ENCODE results near the gene GBGT1.

The GBGT1 gene

DNA sequence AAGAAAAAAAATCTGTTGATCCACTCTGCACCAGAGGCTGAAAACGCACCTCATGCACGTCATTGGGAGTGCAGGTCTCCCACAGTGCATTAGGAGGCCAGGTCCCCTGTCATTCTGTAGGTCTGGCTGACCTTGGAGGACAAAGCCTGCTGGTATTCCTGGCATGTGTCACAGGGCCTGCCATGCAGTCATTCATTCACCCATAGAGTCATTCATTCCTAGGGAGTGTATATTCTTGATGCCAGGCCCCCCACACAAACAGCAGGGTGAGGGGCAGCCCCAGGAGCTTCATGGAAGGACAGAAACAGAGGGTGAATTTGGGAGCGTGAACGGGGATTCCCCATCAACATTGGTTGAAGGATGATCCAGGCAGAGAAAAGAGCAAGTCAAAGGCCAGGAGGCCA lies 2.2 kb downstream of the GBGT1 start:
- no peak for DNase-seq

GRCh38 chr9:133160742-133161546 lies 2.8 kb downstream of the GBGT1 start:
- DNase-seq: peak; percentile 20

GRCh38 chr9:133158695-133159094 lies 5.0 kb downstream of the GBGT1 start:
- DNase-seq: no peak

DNA sequence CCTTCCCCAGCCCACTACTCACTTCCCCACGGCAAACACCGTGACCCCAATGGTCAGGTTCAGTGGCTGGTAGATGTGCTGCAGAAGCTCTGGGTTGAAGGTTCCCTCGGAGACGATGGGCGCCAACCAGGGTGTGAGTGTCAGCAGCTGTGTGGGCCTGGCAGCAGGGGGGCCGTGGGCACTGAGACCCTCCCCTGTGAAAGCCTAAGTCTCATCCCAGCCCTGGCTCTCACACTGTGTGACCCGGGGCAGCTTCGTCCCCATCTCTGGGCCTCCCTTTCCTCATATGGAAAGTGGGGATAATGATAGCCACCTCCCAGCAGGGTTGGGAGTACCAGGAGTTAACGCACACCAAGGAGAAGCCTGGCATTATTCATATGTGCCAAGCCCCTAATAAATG lies 8.6 kb downstream of the GBGT1 start:
- no peak for DNase-seq

DNA sequence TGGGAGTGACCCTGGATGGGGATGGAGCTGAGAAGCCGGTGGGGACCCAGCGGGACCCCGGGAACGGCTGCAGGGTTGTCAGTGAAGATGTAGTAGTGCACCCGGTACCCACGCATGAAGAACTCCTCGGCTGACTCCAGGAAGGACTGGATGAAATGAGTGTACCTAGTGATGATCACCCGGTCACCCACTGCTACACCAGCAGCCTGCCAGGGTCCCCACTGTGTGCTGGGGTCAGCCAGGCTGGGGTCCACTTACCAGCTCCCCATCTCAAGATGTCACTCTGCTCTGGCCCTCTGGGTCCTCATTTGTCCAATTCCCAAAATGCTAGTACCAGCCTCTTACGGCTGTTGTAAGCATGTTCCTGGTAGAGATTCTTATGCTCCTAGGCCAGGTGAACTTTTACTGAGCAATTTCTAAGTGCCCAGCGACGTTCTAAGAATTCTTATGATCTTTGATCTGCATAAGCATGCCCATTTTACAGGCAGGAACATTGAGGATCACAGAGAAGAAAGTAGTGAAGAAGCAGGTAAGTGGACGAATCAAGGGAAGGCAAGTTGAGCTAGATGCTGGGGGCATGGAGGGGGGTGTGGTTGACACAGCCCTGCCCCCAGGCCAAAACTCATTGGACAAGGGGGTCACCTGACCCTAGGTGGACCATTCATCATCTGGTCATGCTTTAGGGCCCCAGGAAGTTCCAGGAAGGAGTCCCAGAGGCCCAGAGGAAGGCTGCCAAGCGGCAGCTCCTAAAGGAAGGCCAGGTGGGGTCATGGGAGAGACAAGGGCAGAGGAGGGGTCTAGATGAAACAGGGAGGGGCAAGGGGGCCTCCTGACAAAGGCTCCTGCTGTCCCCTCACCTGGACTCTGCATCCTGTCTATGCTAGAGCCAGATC lies 9.4 kb downstream of the GBGT1 start:
- no peak for DNase-seq

DNA sequence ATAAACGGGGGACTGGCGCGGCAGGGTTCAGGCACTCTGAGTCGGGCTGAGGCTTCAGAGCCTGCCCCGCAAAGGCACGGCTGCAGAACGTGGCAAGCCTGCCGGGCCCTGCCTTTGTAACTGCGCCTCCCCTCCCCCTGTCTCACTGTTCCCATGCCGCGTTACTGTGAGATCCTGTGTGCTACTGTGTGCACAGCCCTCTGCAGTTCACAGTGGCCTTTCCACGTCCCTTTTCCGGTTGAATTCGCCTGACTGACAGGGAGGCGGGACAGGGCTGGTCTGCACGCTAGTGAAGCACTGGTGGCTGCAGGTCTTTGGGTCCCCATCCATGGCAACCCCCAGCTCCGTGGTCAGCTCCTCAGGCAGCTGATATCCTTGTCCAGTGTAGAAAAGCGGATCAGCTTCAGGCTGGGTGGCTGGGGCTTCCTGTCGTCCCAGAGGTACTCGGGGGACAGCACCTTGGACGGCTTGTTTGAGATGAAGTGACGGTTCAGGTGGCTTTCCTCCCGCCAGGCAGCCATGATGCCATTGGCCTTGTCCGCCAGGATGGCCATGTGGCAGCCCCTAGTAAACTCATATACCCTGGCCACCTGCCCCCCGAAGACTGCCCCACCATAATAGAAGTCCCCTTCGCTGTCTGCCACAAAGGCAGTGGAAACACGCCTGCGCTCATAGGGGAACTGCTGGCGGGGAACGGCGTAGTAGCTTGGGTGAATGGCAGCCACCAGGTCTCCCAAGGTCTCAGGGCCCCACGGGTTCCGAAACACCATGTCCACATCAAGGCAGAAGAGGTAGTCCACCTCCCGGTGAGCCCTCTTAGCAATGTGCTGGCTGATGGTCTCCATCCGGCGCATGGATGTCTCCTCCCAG lies 10.3 kb downstream of the GBGT1 start:
- DNase-seq: no peak

DNA sequence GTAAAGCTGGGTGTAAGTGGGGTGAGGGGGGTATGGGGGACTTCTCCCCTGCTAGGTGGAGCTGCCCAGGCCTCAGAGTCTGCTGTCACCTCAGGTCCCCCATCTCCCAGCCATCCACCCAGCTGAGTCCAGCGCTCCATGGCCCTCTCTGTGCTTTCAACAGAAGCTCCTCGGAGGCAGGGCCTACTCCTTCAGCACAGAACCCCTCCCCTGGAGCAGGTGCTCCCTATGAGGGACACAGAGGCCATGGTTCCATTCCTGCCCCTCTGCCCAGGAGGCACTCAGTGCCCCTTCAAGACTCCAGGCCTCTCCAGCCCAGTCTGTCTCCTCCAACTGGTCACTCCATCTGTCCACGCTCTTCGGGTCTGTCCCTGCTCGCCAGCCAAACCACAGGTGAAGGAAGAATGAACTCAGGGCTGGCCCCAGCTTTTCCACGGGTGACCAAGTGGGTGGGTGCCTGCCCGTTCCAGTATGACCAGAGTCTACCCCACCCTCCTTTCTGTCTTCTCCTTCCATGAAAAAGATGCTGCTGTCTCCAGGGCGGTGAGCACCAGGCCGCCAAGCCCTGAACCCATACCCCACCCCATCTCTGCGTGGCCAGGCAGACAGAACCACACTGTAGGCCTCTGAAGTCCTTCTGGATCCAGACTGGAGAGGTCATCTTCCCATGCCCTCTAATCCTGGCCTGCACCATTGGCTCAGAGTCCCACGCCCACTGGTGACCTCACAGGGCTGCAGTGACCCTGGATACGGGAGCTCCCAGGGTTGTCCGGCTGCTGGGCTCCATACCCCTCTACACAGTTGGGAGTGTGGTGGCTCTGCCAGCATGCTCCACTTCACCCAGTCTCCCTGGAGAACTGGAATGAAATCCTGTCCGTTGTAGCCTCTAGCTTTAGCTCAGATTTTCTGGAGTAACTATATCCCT lies 11.9 kb downstream of the GBGT1 start:
- DNase-seq: no peak

- no peak for DNase-seq
These were observed 12.7 kb downstream of the GBGT1 start for GRCh38 chr9:133151041-133151440.

DNA sequence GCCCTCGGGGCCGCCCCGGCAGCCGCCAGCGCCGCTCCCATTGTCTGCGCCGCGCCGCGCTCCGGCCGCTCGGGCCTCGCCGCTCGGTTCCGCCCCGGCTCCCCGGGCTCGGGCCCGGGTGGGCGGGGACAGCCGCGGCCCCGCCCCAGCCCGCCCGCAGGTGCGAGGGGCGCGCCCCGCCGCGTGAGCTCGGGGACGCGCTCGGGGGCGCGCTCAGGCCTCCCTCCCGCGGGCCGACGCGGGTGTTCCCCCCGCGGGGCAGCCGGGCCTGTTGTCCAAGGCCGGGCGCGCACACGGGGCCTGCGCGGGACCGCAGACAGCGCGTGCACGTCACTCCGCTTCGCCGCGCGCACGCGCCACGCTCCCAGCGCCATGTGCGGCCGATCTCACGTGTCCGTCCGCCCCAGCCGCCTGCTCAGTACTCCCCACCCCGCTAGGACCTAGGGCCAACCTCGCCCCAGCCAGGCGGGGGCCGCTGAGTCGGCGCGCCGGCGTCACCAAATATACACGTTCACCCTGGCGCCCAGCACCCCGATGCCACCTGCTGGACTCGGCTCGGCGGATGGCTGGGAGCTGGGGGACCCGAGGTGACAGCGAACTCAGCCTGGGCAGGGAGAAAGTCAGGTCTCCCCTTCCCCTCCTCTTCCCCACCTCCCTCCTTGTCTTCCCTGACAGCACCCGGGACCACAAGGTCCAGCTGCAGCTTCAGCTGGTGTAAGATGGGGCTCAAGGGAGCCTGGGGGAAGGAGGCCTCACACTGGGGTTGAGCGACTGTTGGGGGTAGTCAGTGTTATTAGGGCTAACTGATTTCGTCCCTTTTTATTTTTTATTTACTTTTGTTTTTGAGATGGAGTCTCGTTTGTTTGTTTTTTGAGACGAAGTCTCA lies 14.3 kb downstream of the GBGT1 start:
- DNase-seq: peak; percentile 83

DNA sequence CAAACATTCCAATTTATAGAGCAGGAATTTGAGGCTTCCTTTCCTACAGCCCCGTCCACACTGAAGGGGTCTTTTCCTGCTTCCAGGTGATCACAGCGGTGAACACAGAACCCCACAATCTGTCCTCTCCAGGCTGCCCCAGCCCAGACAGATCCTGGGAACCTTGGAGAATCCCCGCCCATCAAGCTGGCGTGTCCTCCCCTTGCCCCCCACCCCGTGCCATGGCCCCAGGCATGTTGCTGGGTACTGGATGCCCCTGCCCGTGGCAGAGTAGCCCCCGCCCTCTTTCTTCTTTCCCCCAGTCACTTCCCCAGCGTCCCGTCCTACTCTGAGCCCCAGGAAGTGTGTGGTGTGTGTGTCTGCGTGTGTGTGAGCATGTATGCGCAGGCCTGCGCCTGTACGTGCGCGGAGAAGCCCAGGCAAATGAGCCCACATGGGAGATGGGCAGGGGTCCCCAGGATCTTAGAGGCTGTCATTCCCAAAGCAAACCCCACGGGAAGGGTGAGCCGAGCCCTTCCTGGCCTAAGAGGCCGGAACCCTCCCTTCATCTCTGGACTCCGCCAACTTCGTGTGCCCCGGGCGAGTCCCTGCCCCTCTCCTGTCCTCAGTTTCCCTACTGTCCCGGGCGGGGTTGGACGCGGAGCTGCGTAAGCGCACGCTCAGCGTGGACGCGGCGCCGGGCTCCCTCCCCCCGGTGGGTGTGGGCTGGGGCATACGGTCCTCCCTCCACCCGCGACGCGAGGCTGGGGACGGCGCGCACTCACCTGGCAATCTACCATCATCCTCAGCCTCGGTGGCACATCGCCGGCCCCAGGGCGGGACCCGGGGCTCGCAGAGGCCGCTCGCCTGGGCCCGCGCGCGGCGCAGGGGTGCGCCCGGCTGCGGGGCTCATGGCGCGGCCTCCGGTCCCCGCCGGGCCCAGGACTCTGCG lies 15.2 kb downstream of the GBGT1 start:
- DNase-seq: peak; percentile 10

GRCh38 chr9:133147412-133148198 lies 16.1 kb downstream of the GBGT1 start:
- peak; percentile 61 for DNase-seq

- DNase-seq: no peak
These were observed 16.8 kb downstream of the GBGT1 start for GRCh38 chr9:133146746-133147411.

DNA sequence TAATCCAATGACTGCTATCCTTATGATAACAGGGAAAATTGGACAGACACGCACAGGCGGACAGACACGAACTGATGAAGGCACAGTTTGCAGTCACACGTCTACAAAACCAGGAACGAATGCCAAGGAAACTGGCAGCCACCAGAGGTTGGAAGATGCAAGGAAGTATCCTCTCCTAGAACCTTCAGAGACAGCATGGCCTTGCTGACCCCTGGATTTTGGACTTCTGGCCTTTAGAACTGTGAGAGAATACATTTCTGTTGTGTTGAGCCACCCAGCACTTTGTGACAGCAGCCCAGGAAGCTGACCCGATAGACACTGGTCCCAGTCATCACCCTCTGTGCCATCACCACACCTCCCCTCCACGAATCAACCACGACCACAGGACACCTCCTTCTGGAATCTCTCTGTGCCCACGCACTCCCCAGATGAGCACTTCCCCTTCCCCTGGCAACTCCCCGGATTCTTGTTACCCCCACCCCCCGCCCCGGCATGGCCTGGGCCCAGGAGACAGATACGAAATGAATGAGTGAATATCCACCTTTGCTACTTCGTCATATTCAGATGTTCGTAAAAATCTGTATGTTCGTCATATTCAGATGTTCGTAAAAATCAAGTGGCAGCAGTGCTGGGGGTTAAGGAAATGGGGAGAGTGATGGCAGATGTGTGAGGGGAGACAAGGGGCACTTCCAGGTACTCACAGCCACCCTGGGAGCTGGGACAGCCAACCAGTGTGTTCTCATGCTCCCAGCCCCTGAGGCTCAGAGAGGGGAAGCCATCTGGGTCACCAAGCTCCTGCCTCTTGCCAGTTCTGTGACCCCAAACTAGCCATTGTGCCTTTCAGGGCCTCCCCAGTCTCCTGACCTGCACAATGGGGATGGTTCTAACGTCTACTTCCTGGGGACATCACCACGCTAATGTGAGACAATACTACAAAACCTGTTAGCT lies 18.5 kb downstream of the GBGT1 start:
- no peak for DNase-seq

DNA sequence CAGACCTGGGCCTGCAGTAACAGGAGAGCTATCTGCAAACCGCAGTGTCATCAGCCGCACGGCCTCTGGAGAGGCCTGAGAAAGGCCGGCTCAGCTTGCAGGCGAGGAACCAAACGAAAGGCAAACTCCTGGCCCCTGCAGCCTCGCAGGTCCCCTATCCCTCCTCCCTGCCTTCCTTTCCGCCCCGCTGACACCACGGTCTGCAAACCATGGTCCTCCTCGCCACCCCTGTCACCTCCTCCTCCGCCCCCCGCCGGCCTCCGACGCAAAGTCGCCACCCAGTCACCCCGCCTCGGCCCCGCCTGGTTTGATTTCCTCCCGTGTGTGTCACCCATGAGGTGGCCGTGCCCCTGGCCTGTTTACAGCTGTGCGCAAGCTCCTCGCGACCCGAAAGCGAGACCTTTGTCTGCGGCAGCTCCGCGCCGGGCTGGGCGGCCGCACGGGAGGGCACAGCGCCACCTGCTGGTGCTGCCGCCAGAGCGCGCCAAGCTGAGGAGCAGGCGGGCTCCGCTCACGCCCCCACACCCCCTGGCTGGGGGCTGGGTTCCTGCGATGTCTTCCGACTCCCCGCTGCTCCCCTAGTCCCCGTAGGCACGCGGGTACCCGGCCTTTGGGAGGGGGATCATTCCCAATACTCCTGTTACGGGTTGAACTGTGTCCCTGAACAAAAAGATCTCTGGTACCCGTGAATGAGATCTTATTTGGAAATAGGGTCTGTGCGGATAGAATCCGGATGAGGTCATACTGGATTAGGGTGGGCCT lies 19.4 kb downstream of the GBGT1 start:
- DNase-seq: peak; percentile 45

DNA sequence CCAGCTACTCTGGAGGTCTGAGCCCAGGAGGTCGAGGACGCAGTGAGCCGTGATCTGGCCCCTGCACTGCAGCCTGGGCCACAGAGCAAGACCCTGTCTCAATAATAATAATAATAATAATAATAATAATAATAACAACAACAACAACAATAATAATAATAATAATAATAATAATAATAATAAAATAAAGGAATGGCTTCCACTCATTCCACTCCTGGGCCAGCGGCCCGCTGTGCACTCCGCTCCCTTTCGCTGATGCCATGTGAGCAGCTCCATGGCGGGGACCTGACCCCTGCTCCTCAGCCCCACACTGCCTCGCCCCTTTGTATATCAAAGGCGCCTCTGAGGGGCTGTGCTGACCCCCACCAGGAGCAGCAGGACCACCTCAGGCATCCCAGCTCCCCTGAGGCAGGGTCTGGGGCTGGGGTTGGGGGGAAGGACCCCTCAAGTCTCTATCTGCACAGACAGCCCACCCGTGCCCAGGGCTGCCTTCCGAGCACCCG lies 20.0 kb downstream of the GBGT1 start:
- no peak for DNase-seq

Measured in NCI-H1105 treated with DMSO at 0.1 percent for 48 hours (cell line).